Measurements from ENCODE around the gene TCFL5.
"Not testable (repeated sequence)": the region's sequence is repeated elsewhere in the genome, so short reads cannot be mapped to it uniquely, and the experiment has no call there.

TCFL5 gene

DNA sequence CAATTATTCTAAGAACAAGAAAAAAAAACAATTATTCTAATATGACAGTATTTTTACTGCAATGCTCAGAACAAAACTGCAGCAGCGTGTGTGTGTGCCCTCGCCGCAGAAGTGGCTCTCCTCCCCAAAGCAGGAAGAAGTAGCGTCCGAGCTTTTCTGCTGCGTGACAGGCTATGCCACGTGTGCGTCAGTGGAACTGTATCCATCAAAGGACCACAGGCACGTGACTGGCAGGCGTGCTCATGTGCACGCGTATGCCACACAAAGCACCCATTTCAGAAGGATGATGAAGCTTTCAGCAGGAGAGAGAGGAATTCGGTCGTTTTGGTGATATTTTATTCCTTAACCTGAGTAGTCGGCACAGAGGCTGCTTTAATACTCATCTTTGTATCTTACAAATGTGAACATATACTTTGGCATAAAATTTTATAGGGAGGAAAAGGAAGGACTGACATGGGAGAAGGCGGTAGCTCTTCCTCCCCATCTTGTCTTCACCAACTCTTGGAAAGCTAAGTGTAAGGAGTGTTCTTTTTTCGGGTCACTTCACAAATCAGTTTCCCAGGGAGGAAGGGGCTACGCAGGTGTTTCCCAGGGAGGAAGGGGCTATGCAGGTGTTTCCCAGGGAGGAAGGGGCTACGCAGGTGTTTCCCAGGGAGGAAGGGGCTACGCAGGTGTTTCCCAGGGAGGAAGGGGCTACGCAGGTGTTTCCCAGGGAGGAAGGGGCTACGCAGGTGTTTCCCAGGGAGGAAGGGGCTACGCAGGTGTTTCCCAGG, 3.4 kb downstream of the TCFL5 start:
- in situ Hi-C loops (cut with MboI; ENCODE audit: low sequenced_read_pairs) = no loop called here

DNA sequence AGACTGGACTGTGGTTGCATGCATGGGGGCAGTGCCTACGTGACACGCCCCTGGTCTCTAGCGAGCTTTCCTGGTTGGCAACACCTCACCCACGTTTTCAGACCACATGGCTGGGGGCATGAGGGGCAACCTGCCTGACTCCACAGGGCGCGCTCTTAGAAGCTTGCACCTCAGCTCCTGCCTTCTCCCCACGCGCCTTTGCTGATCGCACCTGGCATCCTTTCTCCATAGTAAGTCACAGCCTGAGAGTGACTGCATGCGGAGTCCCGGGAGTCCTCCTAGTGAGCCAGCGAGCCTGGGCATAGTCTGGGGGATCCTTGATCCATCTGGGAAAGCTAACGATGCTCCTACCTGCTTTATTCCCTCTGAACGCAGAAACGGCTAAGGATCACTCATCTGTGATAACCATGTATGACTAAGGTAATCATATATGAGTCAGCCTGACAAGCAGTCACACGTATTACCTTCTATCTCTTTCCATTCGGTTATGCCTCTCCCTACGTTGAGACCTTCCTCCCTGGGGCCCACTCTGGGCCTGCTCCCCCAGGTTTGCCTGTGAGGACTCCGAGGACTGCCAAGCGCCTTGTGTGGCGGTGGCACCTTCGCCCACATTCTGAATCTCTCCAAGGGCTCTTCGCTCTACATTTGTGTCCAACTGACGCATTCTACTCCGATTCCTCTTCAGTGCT, 4.5 kb downstream of the TCFL5 start:
- in situ Hi-C loops (cut with MboI; ENCODE audit: low sequenced_read_pairs) = no loop called here

DNA sequence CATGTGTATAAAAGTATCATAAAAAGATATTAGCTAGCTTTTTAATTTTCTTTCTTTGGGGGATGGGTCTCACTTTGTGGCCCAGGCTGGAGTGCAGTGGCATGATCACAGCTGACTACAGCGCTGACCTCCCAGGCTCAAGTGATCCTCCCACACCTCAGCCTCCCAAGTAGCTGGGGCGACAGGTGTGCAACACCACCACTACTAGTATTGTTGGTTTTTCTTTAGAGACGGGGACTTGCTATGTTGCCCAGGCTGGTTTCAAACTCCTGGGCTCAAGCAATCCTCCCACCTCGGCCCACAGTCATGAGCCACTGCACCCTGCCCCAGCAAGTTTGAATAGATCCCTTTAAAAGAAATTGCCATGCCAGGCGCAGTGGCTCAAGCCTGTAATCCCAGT, 6.5 kb downstream of the TCFL5 start:
- in situ Hi-C loops (cut with MboI; ENCODE audit: low sequenced_read_pairs) = no loop called here

DNA sequence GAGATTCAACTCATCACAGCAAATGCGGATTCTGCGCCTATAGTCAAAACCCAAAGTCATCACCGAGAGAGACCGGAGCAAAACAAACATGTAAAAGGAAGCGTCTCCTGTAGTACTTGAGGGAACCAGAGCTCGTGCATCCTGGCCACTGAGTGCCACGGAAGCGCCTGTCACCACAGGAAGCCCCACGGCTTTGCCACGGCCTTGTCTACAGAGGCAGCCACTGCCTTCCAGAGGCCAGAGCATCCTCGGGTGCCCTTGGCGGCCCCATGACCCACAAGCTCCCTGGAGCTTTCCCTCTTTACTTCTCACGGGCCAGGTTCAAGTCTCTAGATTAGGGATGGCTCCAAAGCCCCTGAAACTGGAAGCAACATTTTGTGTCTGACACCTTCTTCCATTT, 7.5 kb downstream of the TCFL5 start:
- in situ Hi-C loops (cut with MboI; ENCODE audit: low sequenced_read_pairs) = no loop called here

DNA sequence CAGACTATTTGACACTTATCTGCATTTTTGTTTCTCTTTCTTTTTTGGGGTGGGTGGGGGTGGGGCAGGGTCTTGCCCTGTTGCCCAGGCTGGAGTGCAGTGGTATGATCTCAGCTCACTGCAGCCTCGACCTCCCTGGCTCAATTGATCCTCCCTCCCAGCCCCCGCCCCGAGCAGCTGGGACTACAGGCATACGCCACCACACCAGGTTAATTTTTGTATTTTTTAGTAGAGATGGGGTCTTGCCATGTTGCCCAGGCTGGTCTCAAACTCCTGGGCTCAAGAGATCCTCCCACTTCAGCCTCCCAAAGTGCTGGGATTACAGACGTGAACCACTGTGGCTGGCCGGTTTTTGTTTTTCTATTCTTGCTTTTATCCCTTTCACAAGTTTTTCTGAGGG, 8.3 kb downstream of the TCFL5 start:
- in situ Hi-C loops (cut with MboI; ENCODE audit: low sequenced_read_pairs) = not testable (repeated sequence)

DNA sequence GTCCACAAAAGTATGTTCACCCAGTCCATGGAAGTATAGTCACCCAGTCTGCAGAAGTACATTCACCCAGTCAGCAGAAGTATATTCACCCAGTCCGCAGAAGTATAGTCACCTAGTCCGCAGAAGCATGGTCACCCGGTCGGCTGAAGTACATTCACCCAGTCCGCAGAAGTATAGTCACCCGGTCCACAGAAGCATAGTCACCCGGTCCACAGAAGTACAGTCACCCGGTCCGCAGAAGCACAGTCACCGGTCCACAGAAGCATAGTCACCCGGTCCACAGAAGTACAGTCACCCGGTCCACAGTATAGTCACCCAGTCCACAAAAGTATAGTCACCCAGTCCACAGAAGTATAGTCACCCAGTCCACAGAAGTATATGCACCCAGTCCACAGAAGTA, 8.8 kb downstream of the TCFL5 start:
- in situ Hi-C loops (cut with MboI; ENCODE audit: low sequenced_read_pairs) = no loop called here

DNA sequence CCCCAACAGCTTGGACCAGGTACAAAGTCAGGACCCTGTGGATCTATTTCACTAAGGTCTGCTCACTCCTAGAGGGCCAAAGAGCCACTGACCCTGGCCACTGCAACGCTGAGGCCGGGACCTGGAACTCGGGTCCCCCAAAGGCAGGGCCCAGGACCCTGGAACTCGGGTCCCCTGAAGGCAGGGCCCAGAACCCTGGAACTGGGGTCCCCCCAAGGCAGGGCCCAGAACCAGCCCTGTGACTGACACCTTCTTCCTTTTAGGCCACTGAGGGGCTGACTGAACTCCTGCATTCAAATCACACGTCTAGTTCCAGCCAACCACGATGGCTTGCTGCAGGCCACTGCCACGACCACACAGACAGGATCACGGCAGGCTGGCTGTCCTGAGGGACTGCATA, 9.4 kb downstream of the TCFL5 start:
- in situ Hi-C loops (cut with MboI; ENCODE audit: low sequenced_read_pairs) = no loop called here

DNA sequence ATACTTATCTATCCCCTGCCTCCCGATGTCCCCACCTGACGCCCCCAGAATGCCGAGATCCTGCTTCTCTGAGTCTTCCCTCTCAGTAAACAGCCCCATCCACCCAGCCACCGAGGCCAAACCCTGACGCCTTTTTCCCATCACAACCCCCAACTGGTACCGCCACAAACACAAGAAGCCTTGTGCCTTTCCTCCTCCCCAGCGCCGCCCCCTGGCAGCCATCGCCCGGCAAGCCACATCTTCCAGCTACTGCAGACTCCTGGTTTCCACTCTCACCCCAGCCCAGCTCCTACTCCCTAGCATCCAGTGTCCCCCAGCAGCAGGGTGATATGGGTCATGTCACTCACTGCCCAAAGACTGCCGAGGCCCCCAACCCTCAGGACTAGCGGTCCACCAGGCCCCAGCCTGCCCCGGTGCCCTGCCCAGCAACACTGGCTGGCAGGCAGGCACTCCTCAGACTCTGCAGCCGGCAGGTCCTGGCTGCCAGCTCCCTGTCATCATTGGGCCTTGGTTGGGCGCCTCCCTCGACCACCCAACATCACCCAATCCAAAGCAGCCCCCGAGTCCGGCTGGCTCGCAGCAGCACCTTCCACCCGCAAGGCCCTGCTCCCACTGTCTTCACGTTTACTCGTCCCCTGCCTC, 11.2 kb downstream of the TCFL5 start:
- in situ Hi-C loops (cut with MboI; ENCODE audit: low sequenced_read_pairs) = no loop called here

DNA sequence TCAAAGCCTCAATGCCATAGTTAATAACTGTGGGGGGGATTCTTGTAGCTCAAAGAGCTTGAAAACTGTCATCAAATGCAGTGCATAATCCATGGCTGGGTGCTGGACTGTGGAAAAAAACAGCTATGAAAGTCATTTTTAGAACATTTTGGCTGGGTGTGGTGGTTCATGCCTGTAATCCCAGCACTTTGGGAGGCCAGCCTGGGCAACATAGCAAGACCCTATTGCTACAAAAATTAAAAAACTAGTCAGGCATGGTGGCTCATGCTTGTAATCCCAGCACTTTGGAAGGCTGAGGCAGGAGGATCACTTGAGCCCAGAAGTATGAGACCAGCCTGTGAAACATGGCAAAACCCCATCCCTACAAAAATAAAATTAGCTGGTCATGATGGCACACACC, 12.2 kb downstream of the TCFL5 start:
- in situ Hi-C loops (cut with MboI; ENCODE audit: low sequenced_read_pairs) = no loop called here

DNA sequence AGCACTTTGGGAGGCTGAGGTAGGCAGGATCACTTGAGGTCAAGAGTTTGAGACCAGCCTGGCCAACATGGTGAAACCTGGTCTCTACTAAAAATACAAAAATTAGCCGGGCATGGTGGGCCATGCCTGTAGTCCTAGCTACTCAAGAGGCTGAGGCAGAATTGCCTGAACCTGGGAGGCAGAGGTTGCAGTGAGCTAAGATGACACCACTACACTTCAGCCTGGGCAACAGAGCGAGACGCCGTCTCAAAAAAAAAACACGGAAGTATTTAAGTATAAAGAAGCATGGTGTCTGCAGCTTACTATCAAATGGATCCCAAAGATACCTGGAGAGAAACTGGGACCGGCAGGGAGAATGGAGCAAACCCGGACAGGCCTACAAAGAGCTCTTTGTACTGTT, 12.7 kb downstream of the TCFL5 start:
- in situ Hi-C loops (cut with MboI; ENCODE audit: low sequenced_read_pairs) = not testable (repeated sequence)

DNA sequence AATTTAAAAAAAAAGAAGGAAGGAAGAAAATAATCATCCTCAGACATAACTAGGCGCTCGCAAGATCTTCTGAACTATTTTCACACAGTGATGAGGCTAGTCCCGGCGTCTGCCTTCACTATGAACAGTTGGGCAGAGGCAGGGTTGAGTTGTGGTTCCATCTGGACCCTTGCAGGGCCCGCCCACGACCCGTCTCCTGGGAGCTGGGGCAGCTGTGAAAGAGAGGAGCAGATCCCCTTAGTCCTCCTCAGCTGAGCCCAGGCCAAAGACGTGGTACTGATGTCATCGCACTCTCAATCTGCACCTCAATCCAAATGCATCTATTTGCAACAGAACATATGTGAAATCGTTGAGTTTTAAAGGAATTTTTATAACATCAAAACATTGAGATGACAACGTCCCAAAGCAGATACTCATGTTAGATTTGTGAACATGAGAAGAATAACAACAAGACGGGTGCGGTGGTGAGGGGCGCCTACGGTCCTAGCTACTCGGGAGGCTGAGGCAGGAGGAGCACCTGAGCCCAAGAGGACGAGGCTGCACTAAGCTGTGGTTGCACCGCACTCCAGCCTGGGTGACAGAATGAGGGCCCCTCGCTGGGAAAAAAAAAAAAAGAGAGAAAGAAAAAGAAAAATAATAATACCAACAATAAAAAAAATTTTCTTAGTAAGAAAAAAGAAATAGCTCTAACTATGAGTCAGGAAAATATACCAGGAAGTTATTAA, 15.3 kb downstream of the TCFL5 start:
- in situ Hi-C loops (cut with MboI; ENCODE audit: low sequenced_read_pairs) = no loop called here

DNA sequence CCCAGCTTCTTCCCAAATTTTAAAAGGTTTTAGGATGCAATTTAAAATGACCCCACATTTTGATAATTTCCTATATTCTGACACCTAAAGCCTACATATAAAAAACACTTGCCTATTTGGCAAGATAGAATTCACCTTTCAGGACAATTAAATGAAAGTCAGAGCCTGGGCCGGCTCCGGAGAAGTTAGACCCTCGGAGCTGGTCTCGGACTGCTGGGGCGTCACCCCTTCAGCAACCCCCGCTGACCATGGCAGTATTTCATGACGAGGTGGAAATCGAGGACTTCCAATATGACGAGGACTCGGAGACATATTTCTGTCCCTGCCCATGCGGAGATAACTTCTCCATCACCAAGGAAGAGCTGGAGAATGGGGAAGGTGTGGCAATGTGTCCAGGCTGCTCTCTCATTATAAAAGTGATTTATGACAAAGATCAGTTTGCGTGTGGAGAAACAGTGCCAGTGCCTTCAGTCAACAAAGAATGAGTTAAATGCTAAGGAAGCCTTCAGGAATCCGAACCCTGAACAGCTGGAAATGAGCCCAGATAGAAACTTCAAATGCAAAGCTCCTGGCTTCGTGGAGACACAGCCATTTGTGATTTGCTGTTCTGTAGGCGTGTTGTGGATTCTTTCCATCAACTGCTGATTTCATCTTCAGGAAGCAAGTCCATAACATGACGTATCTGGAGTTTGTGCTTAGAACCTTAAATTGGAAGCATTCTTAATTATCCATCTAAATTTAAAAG, 16.0 kb downstream of the TCFL5 start:
- in situ Hi-C loops (cut with MboI; ENCODE audit: low sequenced_read_pairs) = no loop called here

DNA sequence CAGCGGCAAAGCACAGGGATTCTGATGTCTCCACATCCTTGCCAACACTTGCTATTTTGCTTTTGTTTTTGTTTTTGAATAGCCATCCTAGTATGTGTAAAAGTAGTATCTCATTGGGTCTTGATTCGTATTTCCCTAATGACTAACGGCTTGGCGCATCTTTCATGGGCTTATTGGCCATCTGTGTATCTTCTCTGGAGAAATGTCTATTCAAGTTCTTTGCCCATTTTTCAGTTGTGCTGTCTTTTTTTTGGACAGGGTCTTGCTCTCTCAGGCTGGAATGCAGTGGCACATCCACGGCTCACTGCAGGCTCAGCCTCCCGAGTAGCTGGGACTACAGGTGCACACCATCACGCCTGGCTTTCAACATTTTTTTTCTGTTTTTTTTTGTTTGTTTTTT, 17.4 kb downstream of the TCFL5 start:
- in situ Hi-C loops (cut with MboI; ENCODE audit: low sequenced_read_pairs) = no loop called here

DNA sequence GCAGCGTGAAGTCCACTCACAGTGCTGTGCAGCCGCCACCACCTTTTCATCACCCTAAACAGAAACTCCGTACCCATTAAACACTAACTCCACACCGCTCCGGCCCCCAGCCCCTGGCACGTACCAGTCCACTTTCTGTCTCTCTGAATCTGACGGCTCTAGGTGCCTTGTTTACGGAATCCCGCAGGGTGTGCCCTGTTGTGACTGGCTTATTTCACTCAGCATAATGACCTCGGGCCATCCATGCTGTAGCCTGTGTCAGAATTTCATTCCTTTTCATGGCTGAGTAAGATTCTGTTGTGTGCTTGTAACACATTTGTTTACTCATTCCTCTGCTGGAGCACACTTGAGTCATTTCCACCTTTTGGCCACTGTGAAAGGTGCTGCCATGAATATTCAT, 18.0 kb downstream of the TCFL5 start:
- in situ Hi-C loops (cut with MboI; ENCODE audit: low sequenced_read_pairs) = no loop called here

DNA sequence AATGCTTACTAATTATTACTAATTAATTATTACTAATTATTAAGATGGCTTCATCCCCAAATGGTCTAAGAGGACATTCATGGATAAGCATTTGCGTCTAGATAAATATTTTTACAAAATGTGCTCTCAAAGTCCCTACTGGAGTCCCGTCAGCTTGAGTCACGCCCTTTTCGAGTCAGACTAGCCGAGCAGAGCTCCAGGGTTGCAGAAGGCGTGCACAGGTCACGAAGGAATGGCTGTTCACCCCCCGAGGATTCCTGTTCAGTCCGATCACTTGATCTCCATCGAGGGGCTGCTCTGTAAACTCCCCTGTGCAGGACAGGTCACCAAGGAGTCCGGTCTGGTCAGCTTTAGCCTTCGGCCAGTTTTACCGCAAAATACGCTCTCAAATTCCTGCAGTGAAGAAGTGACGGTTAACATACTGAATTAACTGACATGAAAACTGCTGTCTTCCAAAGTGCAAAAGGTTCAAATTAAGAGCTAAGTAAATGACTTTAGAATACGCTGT, 19.9 kb downstream of the TCFL5 start:
- in situ Hi-C loops (cut with MboI; ENCODE audit: low sequenced_read_pairs) = no loop called here

DNA sequence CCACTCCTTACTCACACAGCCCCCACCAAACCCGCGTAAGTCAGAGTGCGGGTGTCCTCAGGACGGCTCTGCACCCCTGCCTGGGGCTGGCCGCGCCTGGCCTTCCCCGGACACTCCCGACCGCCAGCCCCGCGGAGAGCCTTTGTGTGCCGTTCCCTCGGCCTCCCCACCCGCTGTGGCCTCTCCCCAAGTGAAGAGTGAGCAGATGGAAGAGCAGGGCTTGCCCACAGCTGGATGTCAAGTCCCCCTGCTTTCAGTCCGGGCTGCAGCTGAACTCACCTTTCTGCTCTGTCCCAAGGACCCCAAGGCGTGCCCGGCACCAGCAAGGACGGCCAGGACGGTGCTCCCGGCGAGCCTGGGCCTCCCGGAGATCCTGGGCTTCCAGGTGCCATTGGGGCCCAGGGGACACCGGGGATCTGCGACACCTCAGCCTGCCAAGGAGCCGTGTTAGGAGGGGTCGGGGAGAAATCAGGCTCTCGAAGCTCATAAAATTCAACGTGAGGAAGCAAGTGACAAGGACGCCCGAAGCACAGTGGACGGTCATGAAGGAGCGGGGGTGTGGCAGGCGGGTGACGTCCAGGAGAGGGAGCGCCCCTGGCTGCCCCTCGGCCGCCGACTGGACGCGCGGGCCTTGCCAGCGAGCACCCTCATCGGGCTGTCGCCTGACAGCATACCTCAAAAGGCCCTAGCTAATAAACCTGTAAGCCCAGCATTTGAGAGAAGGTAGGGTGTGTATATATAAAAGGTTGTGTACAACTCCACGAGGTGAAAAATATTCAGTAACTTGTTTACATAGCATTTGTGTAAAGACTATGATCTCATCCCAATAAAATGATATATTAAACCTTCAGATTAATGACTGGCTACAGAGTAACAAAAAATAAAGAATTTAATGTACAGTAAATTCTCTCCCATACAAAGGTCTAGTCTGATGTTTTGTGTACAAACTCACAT, 21.1 kb downstream of the TCFL5 start:
- in situ Hi-C loops (cut with MboI; ENCODE audit: low sequenced_read_pairs) = no loop called here

DNA sequence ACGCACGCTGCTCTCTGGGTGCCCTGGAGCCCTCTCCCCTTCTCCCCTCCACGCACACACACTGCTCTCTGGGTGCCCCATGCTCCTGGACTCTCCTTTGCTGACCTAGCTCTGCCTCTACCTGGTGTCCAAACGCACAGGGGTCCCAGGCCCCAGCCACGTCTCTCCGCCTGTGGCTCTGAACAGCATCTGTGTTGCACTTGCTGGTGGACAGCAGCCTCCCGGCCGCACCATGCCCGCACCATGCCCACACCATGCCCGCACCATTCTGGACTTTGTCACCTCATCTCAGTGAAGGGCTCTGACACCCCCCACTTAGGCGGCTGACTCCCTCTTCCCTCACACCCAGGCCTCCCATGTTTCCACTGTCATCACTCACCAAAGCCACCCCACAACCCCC, 21.8 kb downstream of the TCFL5 start:
- in situ Hi-C loops (cut with MboI; ENCODE audit: low sequenced_read_pairs) = no loop called here

DNA sequence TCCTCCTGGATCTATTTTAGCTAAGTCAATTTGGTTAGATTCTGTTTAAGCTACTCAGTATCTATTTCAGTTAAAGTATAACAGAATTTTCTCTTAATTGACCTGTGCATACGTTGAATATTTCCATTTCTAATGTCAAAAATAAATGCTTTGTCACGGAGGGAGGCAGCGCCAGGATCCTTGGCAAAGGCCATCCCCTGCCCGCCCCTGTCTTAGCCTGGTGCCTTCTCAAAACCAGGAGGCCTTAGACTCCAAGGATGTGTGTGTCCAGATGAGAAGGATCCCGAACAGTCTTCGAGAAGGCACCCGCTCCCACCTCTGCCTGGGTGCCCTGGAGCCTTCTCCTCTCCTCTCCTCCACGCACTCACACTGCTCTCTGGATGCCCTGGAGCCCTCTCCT, 22.4 kb downstream of the TCFL5 start:
- in situ Hi-C loops (cut with MboI; ENCODE audit: low sequenced_read_pairs) = no loop called here

DNA sequence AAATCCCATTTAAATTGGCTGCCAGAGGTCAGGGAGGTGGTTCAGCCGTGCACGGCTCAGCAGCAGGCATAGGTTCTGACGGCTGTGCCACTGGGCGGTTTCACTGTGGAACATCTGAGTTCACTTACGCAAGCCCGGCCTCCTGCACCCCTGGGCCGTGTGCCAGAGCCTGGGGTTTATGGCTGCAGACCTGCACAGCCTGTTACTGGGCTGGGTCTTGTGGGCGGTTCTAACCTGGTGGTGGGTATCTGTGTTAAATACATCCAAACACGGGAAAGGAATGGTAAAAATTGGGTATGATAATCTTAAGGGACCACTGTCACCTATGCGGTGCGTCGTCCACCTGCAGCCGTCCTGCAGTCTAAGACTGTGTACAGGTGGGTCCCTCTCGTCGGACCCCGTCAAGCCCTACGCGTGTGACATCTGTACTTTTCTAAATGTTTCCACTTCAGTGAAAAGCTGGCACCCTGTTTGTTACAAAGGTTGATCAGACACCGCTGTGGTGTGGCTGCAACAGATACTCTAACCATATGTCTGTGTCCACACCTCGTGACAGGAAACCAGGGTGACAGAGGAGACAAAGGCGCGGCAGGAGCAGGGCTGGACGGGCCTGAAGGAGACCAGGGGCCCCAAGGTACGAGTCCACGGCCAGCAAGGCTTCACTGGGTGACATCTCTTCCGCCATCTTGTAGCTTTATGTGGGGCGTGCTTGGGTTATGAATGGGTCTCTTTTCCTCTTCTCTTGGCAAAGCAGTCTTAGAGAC, 23.3 kb downstream of the TCFL5 start:
- in situ Hi-C loops (cut with MboI; ENCODE audit: low sequenced_read_pairs) = no loop called here
